ENCODE measurements around the gene ANO9. TPM values are rescaled to one million over a fixed set of nuclear protein-coding genes. Genes with fewer than 3 reads are reported as not detected.

Gene ANO9
- total RNA-seq, 2 donors from 2014 or later, result 121 to 129 TPM

GRCh38 chr11:457111-457760 is 15.4 kb upstream of the ANO9 start:
- H3K27me3 ChIP-seq, result no peaks in the 10 kb centered on the region
- no peak overlapping the region for H3K27ac ChIP-seq
- H3K9me3 ChIP-seq, result no peaks in the 10 kb centered on the region
- no peak overlapping the region for H3K9ac ChIP-seq (ENCODE audit: low read depth in 2 of 2, low read length in 2 of 2)
- no peaks in the 10 kb centered on the region for H3K4me1 ChIP-seq
- no peak overlapping the region for H3K4me3 ChIP-seq
- no peaks in the 10 kb centered on the region for H3K36me3 ChIP-seq
- intact Hi-C loops (cut with DNase I), result no loop called here
- TF ChIP-seq CTCF (IDR thresholded peaks at IDR 0.05), result no peak
- no peak for DNase-seq

GRCh38 chr11:456533-456932 is 14.7 kb upstream of the ANO9 start:
- Histone ChIP-seq H3K4me1 (no peaks in the 10 kb centered on the region), H3K4me3 (no peak overlapping the region), H3K27ac (no peak overlapping the region), H3K36me3 (no peaks in the 10 kb centered on the region), H3K9me3 (no peaks in the 10 kb centered on the region), H3K9ac (ENCODE audit: low read depth in 2 of 2, low read length in 2 of 2) (no peak overlapping the region), H3K27me3 (no peaks in the 10 kb centered on the region)
- no peak for DNase-seq
- intact Hi-C loops (cut with DNase I), result no loop called here
- no peak for TF ChIP-seq CTCF (IDR thresholded peaks at IDR 0.05)

GRCh38 chr11:455566-456147 is 13.8 kb upstream of the ANO9 start:
- H3K9ac ChIP-seq (ENCODE audit: low read depth in 2 of 2, low read length in 2 of 2), result no peak overlapping the region
- intact Hi-C loops (cut with DNase I), result no loop called here
- H3K27ac ChIP-seq, result no peak overlapping the region
- H3K27me3 ChIP-seq, result no peaks in the 10 kb centered on the region
- no peaks in the 10 kb centered on the region for H3K36me3 ChIP-seq
- no peak for DNase-seq
- H3K4me1 ChIP-seq, result peaks cover 6% of the 10 kb centered on the region
- no peak for TF ChIP-seq CTCF (IDR thresholded peaks at IDR 0.05)
- no peaks in the 10 kb centered on the region for H3K9me3 ChIP-seq
- H3K4me3 ChIP-seq, result no peak overlapping the region

- no peak for DNase-seq
- no peak overlapping the region for H3K9ac ChIP-seq (ENCODE audit: low read depth in 2 of 2, low read length in 2 of 2)
- H3K27ac ChIP-seq, result no peak overlapping the region
- H3K27me3 ChIP-seq, result no peaks in the 10 kb centered on the region
- H3K9me3 ChIP-seq, result no peaks in the 10 kb centered on the region
- intact Hi-C loops (cut with DNase I), result loop anchor here (5.0 kb wide), 1 partner anchor 47 kb away; no protein-coding TSS in a partner anchor
- no peak for TF ChIP-seq CTCF (IDR thresholded peaks at IDR 0.05)
- peaks cover 6% of the 10 kb centered on the region for H3K4me1 ChIP-seq
- H3K36me3 ChIP-seq, result no peaks in the 10 kb centered on the region
- no peak overlapping the region for H3K4me3 ChIP-seq
Observed at GRCh38 chr11:454801-455565, 13.2 kb upstream of the ANO9 start.

- intact Hi-C loops (cut with DNase I), result loop anchor here (5.0 kb wide), 1 partner anchor 48 kb away; no protein-coding TSS in a partner anchor
- no peak for TF ChIP-seq CTCF (IDR thresholded peaks at IDR 0.05)
Observed at GRCh38 chr11:454043-454442, 12.2 kb upstream of the ANO9 start.

More at GRCh38 chr11:454043-454442, 12.2 kb upstream of the ANO9 start:
- Histone ChIP-seq H3K27me3 (no peaks in the 10 kb centered on the region), H3K27ac (no peak overlapping the region), H3K9me3 (no peaks in the 10 kb centered on the region), H3K4me1 (peaks cover 6% of the 10 kb centered on the region), H3K36me3 (no peaks in the 10 kb centered on the region), H3K9ac (ENCODE audit: low read depth in 2 of 2, low read length in 2 of 2) (no peak overlapping the region), H3K4me3 (no peak overlapping the region)
- DNase-seq, result no peak

All from colonic mucosa (tissue), 4 donors.